COR-L47 (cell line): ENCODE results near the gene BCDIN3D.
"Not testable (repeated sequence)": the region's sequence is repeated elsewhere in the genome, so short reads cannot be mapped to it uniquely, and the experiment has no call there.

Experiments
- DNase-seq: peaks from one replicate; lab custom pipeline; 2025; lab: John Stamatoyannopoulos, UW

The BCDIN3D gene

GRCh38 chr12:49860921-49861320, 18.0 kb upstream of the BCDIN3D start:
- not testable (repeated sequence) for DNase-seq

GRCh38 chr12:49855890-49856289, 13.0 kb upstream of the BCDIN3D start:
- not testable (repeated sequence) for DNase-seq

DNA sequence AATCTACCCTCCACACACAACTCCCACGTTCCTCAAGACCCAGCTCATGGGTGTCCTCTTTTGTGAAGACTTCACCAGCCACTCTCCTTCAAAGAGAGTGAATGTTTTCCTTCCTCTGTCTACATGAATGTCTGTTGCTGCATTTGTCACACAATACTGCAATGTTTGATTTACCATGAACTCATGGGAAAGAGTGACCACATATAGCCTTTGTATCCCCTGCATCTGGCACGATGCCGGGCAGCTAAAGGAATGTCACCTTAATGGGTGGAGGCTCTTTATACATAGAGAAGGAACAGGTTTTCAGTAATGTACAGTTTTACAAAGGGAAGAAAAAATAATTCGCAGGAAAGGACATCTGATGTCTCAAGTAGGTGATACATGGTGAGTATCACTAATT, 12.1 kb upstream of the BCDIN3D start:
- no peak for DNase-seq

- no peak for DNase-seq
Observed at GRCh38 chr12:49853671-49854070, 10.8 kb upstream of the BCDIN3D start.

GRCh38 chr12:49847161-49847560, 4.3 kb upstream of the BCDIN3D start:
- no peak for DNase-seq

- DNase-seq, result no peak
Observed at GRCh38 chr12:49846032-49846431, 3.1 kb upstream of the BCDIN3D start.

- DNase-seq, result no peak
Observed at GRCh38 chr12:49843876-49844437, 1.1 kb upstream of the BCDIN3D start.

GRCh38 chr12:49843411-49843810, 505 bp upstream of the BCDIN3D start:
- DNase-seq, result no peak

DNA sequence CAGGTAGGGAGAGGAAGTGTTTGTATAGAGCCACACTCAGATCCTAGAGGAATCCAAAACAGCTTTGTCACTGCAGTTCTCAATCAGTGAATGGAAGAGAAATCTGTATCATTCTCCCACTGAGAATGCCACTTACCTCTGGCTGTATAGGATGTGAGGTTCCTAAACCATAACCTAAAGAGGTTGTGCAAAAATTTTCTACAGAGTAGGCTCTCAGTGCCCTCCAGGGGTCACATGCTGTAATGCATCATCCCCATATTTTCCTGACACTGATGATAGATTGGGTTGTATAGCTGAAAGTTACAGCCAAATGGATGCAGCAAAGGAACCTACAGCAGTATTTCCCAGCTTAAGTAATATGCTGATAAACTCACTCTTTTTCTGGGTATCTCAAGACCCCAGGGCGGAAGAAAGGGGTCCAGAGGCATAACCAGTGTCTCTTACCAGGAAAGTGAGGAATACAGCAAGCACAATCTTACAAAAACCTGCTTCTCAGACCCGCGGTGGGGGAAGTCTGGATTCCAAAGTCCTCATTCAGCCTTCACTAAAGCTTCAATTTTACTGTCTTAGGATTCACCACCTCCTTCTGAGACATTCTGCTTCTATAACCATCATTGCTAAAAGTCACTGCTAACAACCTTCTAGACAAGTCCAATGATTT, 3.8 kb downstream of the BCDIN3D start:
- peak; percentile 19 for DNase-seq

- DNase-seq, result no peak
Observed at GRCh38 chr12:49832836-49833421, 10.0 kb downstream of the BCDIN3D start.

DNA sequence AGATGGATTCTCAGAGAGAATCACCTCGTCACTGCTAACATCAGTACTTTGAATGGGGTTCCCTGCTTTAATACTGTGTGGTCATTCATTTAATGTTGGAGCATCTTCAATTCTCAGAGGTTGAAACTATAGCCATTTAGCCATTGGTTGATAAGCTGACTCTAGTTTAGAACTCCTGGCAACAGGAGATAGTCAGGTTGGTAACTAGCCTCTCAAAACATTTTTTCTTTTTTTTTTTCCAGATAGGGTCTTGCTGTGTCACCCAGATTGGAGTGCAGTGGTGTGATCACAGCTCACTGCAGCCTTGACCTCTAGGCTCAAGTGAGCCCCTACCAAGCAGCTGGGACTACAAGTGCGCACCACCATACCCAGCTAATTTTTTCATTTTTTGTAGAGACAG, 11.2 kb downstream of the BCDIN3D start:
- DNase-seq, result no peak

DNA sequence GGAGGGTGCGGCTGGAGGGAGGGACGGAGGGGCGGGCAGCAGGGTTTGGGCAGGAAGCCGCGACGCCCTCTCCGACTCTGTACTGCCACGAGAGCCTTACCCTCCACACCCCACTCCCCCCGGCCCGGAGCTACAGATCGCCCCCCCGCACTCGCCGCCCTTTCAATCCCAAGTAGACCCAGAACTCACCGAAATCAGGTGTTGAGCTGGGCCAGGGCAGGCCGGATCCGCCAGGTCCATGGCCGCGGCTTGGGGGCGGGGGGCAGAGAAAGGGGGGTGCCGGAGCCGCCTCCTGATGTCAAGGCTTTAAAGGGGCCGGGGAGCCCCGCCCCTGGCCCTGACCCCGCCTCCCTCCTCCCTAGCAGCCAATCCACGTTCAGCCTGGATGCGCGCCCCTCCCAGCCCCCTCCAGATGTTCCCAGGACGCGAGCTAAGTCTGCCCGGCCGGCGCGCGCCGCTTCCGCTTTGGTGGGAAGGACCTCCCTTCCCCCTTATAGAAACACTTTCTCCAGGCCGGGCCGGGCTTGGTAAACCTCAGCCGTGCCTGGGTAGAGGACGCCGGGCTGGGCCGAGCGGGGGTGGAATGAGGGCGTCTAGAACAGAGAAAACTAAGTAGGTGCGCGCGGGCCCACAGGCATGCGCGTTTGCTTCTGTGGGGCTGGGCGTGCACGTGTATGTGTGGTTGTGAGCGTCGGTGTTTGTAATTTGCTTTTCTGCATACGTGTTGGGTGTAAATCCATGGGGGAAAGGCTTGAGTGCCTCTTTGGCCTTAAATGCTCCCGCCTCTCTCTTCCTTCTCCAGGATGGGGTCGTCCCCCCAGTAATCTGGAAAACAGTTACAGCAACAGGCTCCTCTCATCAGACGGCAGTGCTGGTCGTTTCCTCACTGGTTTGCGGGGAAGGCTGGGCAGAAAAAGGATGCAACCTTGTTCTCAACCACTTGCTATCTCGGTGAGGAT, 14.5 kb downstream of the BCDIN3D start, which contains the start of gene NCKAP5L:
TSS of gene NCKAP5L (minus strand) at position 281 of the 959 bp plus-strand sequence. CDS start 24,369 bp downstream, outside the sequence.
- peak; percentile 86 for DNase-seq

DNA sequence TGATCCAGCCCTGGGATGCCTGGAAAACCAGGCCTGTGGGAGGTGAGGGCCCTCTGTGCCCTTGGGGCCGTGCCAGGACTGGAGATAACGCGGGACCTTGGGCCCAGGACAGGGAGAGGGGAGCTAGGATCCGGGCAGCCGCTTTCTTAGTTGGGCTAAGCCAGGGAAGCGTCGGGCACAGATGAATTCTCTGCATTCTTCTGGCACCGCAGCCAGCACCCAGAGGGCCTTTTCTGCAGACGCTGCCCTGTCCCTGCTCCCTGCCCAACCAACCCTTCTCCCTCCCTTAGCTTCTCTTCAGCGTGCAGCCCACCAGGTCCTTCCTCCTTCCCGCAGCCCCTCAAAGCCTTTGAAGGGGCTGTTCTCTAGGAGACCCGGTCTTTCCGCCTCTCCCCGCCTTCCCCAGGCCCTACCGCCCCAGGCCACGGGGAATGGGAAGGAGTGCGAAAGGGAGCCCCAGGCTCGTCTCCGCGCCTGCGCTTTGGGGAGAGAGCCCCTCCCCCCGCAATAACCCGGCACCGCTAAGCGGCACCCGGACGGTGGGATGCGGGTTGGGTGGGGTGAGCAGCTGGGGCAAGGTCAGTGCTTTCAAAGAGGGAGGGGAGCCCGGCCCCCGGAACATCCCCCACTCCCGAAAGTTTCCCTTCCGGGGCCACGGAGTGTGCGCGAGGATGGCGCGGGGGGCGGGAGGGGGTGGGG, 15.4 kb downstream of the BCDIN3D start:
- DNase-seq, result no peak

- DNase-seq, result no peak
Observed at GRCh38 chr12:49827051-49827400, 15.9 kb downstream of the BCDIN3D start.

DNA sequence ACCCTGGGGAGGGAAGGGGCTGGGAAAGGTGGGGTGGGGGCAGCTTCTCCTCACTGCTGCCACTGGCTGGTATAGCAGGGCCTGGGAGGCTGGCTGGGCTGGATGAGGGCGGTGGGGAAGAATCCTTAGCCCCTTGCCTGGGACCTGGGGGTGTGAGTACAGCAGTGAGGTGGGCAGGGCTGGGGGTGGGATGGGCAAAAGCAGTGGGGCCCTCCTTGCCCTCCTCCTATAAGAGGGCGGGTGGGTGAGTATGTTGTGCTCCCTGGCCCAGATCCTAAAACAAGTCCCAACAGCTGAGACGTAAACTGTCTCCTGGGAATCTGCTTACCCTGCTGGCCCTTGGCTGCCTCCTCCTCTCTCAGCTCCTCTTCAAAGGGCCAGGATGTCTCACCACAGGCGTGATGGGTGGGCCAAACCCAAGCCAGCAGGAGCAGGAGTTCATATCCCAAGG, 16.9 kb downstream of the BCDIN3D start:
- no peak for DNase-seq

DNA sequence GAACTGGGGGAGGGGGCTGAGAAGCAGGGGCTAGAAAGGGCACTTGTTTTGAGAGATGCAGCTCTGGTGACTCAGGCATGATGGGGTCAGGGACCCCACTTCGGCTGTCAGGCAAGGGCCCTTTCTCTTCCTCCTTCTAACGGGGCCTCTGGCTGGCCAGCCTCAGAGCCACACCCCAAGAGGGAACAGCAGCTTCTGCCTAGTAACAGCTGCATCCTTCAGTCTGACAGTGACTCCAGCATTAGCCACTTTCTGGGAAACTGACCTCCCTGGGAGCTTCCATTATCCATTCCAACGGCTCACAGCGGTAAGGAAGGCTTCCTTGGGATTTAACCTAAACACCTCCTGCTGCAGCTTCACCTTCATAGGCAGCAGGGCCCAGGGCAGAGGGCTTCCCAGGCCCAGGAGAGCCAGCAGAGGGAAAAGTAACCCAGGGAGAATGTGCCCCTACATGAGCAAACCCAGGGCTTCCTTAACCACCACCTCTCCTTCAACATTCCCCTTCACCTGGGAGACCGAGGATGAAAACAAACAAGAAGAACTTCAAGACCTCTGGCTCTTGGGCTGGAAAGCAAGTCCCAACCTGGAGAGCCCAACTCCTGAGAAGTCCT, 17.4 kb downstream of the BCDIN3D start:
- DNase-seq, result no peak

DNA sequence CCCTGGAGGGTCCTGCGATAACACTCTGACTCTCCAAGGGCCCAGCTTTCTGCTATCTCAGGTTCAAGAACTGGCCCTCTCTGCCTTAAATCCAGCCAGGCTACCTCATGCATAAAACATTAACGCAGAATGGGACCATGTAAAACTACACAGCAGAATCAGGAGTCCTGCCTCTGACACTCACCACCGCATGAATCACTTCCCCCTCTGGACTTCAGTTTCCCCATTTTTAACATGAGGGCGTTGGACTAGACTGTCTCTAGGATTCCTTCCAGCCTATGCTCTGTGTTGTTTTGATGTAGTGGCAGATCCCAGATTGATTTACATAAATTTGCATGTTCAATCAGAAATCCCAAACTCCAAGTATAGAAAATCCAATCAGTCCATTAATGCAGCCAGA, 18.0 kb downstream of the BCDIN3D start:
- no peak for DNase-seq

- DNase-seq, result no peak
Observed at GRCh38 chr12:49824416-49824815, 18.5 kb downstream of the BCDIN3D start.

GRCh38 chr12:49823951-49824350, 19.0 kb downstream of the BCDIN3D start:
- no peak for DNase-seq

DNA sequence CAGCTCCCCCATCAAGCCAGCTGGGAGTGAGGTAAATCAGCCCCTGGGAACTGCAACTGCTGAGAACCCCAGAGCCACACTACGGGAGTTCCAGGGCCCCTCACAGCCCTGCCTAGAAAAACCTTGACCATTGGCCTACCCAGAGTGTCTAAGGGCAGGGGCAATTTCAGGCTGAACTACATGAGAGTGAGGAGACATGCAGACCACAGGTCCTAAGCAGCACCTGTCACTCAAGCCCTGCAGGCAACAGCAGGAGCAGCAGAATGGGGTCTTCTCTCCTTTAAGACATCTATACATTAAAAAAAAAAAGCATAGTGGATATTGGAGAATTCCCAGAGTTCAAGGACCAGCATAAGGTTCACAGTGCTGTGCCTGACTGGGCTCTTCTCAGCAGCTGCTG, 19.6 kb downstream of the BCDIN3D start:
- no peak for DNase-seq
